Activated CD4-positive, alpha-beta T cell treated with anti-CD3 and anti-CD28 coated beads, Interleukin-2, Interleukin-6, amounts not matched to agents 100 ng/mL and 50 ng/mL, durations not matched to agents 16 hours and 8 hours (primary cell): ENCODE measurements around the gene NHLRC2.
"Not testable (repeated sequence)": the region's sequence is repeated elsewhere in the genome, so short reads cannot be mapped to it uniquely, and the experiment has no call there.

Experiments used
- DNase-seq: peaks from one replicate; pipeline ENCODE4 v3.0.0-alpha.2; 2020

The NHLRC2 gene

GRCh38 chr10:113854013-113854760, at the start of gene NHLRC2, which contains the start of gene DCLRE1A:
TSS of gene NHLRC2 (plus strand) at chr10:113854661. CDS start at chr10:113854873, 212 bp downstream.
TSS of gene DCLRE1A (minus strand) at chr10:113854082. CDS start at chr10:113853182, 900 bp downstream.
- DNase-seq = peak; percentile 77

- no peak for DNase-seq
Measured at GRCh38 chr10:113806503-113806902, 48.0 kb upstream of the NHLRC2 start.

- no peak for DNase-seq
Measured at GRCh38 chr10:113808168-113808567, 46.3 kb upstream of the NHLRC2 start.

GRCh38 chr10:113814700-113815099, 39.8 kb upstream of the NHLRC2 start:
- DNase-seq = not testable (repeated sequence)

GRCh38 chr10:113819989-113820388, 34.5 kb upstream of the NHLRC2 start:
- DNase-seq = no peak

- DNase-seq = no peak
Measured at GRCh38 chr10:113820507-113820906, 34.0 kb upstream of the NHLRC2 start.

- DNase-seq = not testable (repeated sequence)
Measured at GRCh38 chr10:113821306-113821705, 33.2 kb upstream of the NHLRC2 start.

GRCh38 chr10:113822174-113822573, 32.3 kb upstream of the NHLRC2 start:
- DNase-seq = no peak

- no peak for DNase-seq
Measured at GRCh38 chr10:113823389-113823788, 31.1 kb upstream of the NHLRC2 start.

- DNase-seq = no peak
Measured at GRCh38 chr10:113825791-113826190, 28.7 kb upstream of the NHLRC2 start.

GRCh38 chr10:113828567-113828966, 25.9 kb upstream of the NHLRC2 start:
- DNase-seq = not testable (repeated sequence)

GRCh38 chr10:113842171-113842570, 12.3 kb upstream of the NHLRC2 start:
- DNase-seq = no peak

- DNase-seq = no peak
Measured at GRCh38 chr10:113843972-113844485, 10.4 kb upstream of the NHLRC2 start.

GRCh38 chr10:113846036-113846435, 8.4 kb upstream of the NHLRC2 start:
- no peak for DNase-seq

GRCh38 chr10:113849140-113849803, 5.2 kb upstream of the NHLRC2 start:
- DNase-seq = no peak

GRCh38 chr10:113849946-113850345, 4.5 kb upstream of the NHLRC2 start:
- no peak for DNase-seq

- no peak for DNase-seq
Measured at GRCh38 chr10:113853578-113854012, 866 bp upstream of the NHLRC2 start.

GRCh38 chr10:113854761-113855588, 514 bp downstream of the NHLRC2 start:
- DNase-seq = peak; percentile 57

GRCh38 chr10:113856563-113856962, 2.1 kb downstream of the NHLRC2 start:
- DNase-seq = no peak

GRCh38 chr10:113857210-113857609, 2.7 kb downstream of the NHLRC2 start:
- DNase-seq = no peak

GRCh38 chr10:113858541-113858940, 4.1 kb downstream of the NHLRC2 start:
- no peak for DNase-seq

- DNase-seq = no peak
Measured at GRCh38 chr10:113859261-113859660, 4.8 kb downstream of the NHLRC2 start.

GRCh38 chr10:113865901-113866300, 11.4 kb downstream of the NHLRC2 start:
- no peak for DNase-seq
